H1 (cell line): ENCODE measurements around the gene DNA2. TPM values are rescaled to one million over a fixed set of nuclear protein-coding genes. Genes with fewer than 3 reads are reported as not detected.

Source experiments
- CTCF ChIA-PET: fragments of 300-600 bp; sonication (Branson Sonifier 250); formaldehyde crosslinking; loops from one replicate; lab custom pipeline; 2021; ENCODE audit not compliant: partially characterized antibody; lab: Charles Lee
- POLR2A ChIA-PET: fragments of 300-600 bp; sonication (Branson Sonifier 250); formaldehyde crosslinking; loops from one replicate; lab custom pipeline; 2021; ENCODE audit warnings: inconsistent platforms; ENCODE audit not compliant: partially characterized antibody; lab: Charles Lee
- DNase-seq, 2 experiments: peaks; one replicate each; pipeline versions ENCODE4 v3.0.0 to v3.0.0-alpha.2; 2010 to 2022; ENCODE audit warnings: low spot score in 2 of 2, low read depth in 1 of 2, mixed read lengths in 1 of 2
- FAIRE-seq: peaks from 2 replicates; lab custom pipeline; 2011; peaks lifted over from hg19 to GRCh38; lab: Jason Lieb, UNC
- H2AFZ ChIP-seq: 2 replicates; pipeline ENCODE4 v1.8.1; 2012; ENCODE audit warnings: low read length, inconsistent platforms
- H2AK5ac ChIP-seq: 2 replicates; pipeline ENCODE4 v1.6.1; 2013; ENCODE audit warnings: low read depth, low read length
- H2BK120ac ChIP-seq: replicated peaks from 2 replicates; pipeline ENCODE3; 2013; ENCODE audit warnings: low read depth, low read length, inconsistent platforms
- H2BK12ac ChIP-seq: 2 replicates; pipeline ENCODE4 v1.6.1; 2013; ENCODE audit warnings: low read depth, low read length
- H2BK15ac ChIP-seq: 2 replicates; pipeline ENCODE4 v1.6.1; 2013; ENCODE audit warnings: low read length
- H2BK20ac ChIP-seq: 2 replicates; pipeline ENCODE4 v1.6.1; 2013; ENCODE audit warnings: low read length
- H2BK5ac ChIP-seq: 2 replicates; pipeline ENCODE4 v1.6.1; 2013; ENCODE audit warnings: low read depth, low read length
- H3K14ac ChIP-seq: 2 replicates; pipeline ENCODE4 v1.6.1; 2013; ENCODE audit warnings: inconsistent platforms; ENCODE audit not compliant: insufficient read length
- H3K18ac ChIP-seq: 2 replicates; pipeline ENCODE4 v1.6.1; 2013; ENCODE audit warnings: low read length; ENCODE audit errors: extremely low read depth
- H3K23ac ChIP-seq: 2 replicates; pipeline ENCODE4 v1.6.1; 2013; ENCODE audit warnings: inconsistent platforms; ENCODE audit not compliant: insufficient read length
- H3K23me2 ChIP-seq: 2 replicates; pipeline ENCODE4 v1.6.1; 2013; ENCODE audit warnings: low read depth, low read length
- H3K27ac ChIP-seq: 2 replicates; pipeline ENCODE4 v1.6.1; 2011; ENCODE audit warnings: low read depth, low read length, inconsistent platforms
- H3K27me3 ChIP-seq, 4 experiments: replicated peaks in 1 of 4; 1 replicate in 1 of 4; 2 replicates in 3 of 4; pipeline versions ENCODE4 v1.6.1 to v1.8.1; 2011 to 2013; ENCODE audit warnings: low read length in 3 of 4, mild to moderate bottlenecking in 3 of 4, inconsistent platforms in 2 of 4, mixed read lengths in 2 of 4, moderate library complexity in 1 of 4; ENCODE audit not compliant: control insufficient read depth in 3 of 4, insufficient read depth in 3 of 4; ENCODE audit errors: extremely low read depth in 1 of 4
- H3K36me3 ChIP-seq, 4 experiments: 2 replicates each; pipeline versions ENCODE4 v1.6.1 to v1.8.1; 2011 to 2013; ENCODE audit warnings: mild to moderate bottlenecking in 4 of 4, low read length in 3 of 4, moderate library complexity in 2 of 4, control low read depth in 1 of 4, inconsistent platforms in 1 of 4; ENCODE audit not compliant: insufficient read depth in 4 of 4, control insufficient read depth in 2 of 4
- H3K4ac ChIP-seq: replicated peaks from 2 replicates; pipeline ENCODE3; 2013; ENCODE audit warnings: low read length, low read depth, mixed read lengths, inconsistent platforms; ENCODE audit not compliant: insufficient read length
- H3K4me1 ChIP-seq, 4 experiments: replicated peaks in 1 of 4; 1 replicate in 1 of 4; 2 replicates in 3 of 4; pipeline versions ENCODE4 v1.6.1 to v1.8.1; 2011 to 2013; ENCODE audit warnings: low read length in 3 of 4, inconsistent platforms in 2 of 4, mixed read lengths in 1 of 4; ENCODE audit not compliant: insufficient read depth in 4 of 4, control insufficient read depth in 3 of 4
- H3K4me2 ChIP-seq, 2 experiments: 2 replicates each; pipeline versions ENCODE4 v1.6.1 to v1.8.1; 2011 to 2013; ENCODE audit warnings: low read depth in 2 of 2, low read length in 2 of 2, control low read depth in 1 of 2, inconsistent platforms in 1 of 2, mild to moderate bottlenecking in 1 of 2; ENCODE audit not compliant: insufficient read depth in 1 of 2
- H3K4me3 ChIP-seq, 4 experiments: fragments of 200-600, 300-600 bp in 1 of 4; sonication (generic), shearing (Covaris generic), sonication (Bioruptor Twin) in 1 of 4; 2 replicates each; pipeline versions ENCODE4 v1.5.1 to v1.8.1; 2011 to 2016; ENCODE audit warnings: low read length in 4 of 4, low read depth in 3 of 4, control low read depth in 2 of 4, inconsistent platforms in 2 of 4, mild to moderate bottlenecking in 2 of 4, mixed read lengths in 1 of 4, moderate library complexity in 1 of 4; ENCODE audit not compliant: insufficient read depth in 2 of 4; ENCODE audit errors: extremely low read depth in 1 of 4
- H3K56ac ChIP-seq: replicated peaks from 2 replicates; pipeline ENCODE3; 2013; ENCODE audit warnings: low read depth, mild to moderate bottlenecking, mixed read lengths, low read length, inconsistent platforms; ENCODE audit not compliant: insufficient read length
- H3K79me1 ChIP-seq: 2 replicates; pipeline ENCODE4 v1.6.1; 2013; ENCODE audit warnings: low read depth, low read length, control low read depth
- H3K79me2 ChIP-seq, 2 experiments: 2 replicates each; pipeline versions ENCODE4 v1.6.1 to v1.8.1; 2012 to 2013; ENCODE audit warnings: low read length in 2 of 2, mild to moderate bottlenecking in 2 of 2, inconsistent platforms in 1 of 2; ENCODE audit not compliant: insufficient read depth in 2 of 2, control insufficient read depth in 1 of 2
- H3K9ac ChIP-seq, 4 experiments: replicated peaks in 1 of 4; 1 replicate in 1 of 4; 2 replicates in 3 of 4; pipeline versions ENCODE4 v1.6.1 to v1.8.1; 2011 to 2013; ENCODE audit warnings: low read depth in 3 of 4, low read length in 3 of 4, control low read depth in 2 of 4, mild to moderate bottlenecking in 2 of 4, moderate library complexity in 2 of 4, inconsistent platforms in 1 of 4; ENCODE audit errors: extremely low read depth in 1 of 4
- H3K9me3 ChIP-seq, 2 experiments: 2 replicates each; pipeline versions ENCODE4 v1.6.1 to v1.8.1; 2012 to 2013; ENCODE audit warnings: mild to moderate bottlenecking in 2 of 2, moderate library complexity in 2 of 2, control low read depth in 1 of 2, inconsistent platforms in 1 of 2, low read depth in 1 of 2, low read length in 1 of 2, mixed read lengths in 1 of 2; ENCODE audit not compliant: insufficient read depth in 2 of 2
- H4K20me1 ChIP-seq, 2 experiments: replicated peaks in 1 of 2; 2 replicates each; pipeline versions ENCODE3 to v1.8.1; 2011 to 2013; ENCODE audit warnings: inconsistent platforms in 2 of 2, low read length in 2 of 2, mild to moderate bottlenecking in 1 of 2; ENCODE audit not compliant: insufficient read depth in 2 of 2, control insufficient read depth in 1 of 2
- H4K5ac ChIP-seq: 2 replicates; pipeline ENCODE4 v1.6.1; 2013; ENCODE audit warnings: low read length, low read depth, mixed read lengths, inconsistent platforms; ENCODE audit not compliant: insufficient read length
- H4K8ac ChIP-seq: 2 replicates; pipeline ENCODE4 v1.8.0; 2013; ENCODE audit warnings: mild to moderate bottlenecking, moderate library complexity, low read length, inconsistent platforms; ENCODE audit not compliant: insufficient read depth; ENCODE audit errors: extremely low read depth
- H4K91ac ChIP-seq: replicated peaks from 2 replicates; pipeline ENCODE3; 2013; ENCODE audit warnings: low read length, mixed read lengths, inconsistent platforms; ENCODE audit not compliant: insufficient read length
- WGBS, 2 experiments: shearing (Covaris generic) in 1 of 2; methylation state at CpG; one replicate each; pipeline versions ENCODE4 v1.1.6 to v1.1.7; 2013 to 2015; ENCODE audit warnings: low lambda C conversion rate in 2 of 2, mixed read lengths in 2 of 2, inconsistent platforms in 1 of 2, low coverage in 1 of 2, missing lambda C conversion rate in 1 of 2; ENCODE audit not compliant: insufficient replicate concordance in 2 of 2, insufficient coverage in 1 of 2, insufficient read length in 1 of 2; ENCODE audit errors: extremely low coverage in 1 of 2, missing lambda C conversion rate in 1 of 2; 5-methylcytosine and 5-hydroxymethylcytosine counted together
- polyA plus RNA-seq, 7 experiments: library from polyadenylated mRNA; depleted of rRNA in 3 of 7; stranded (reverse) in 5 of 7; unstranded in 2 of 7; fragments of >200 nt in 5 of 7; fragments of 200-250 nt in 2 of 7; gene quantifications; 1 replicate in 5 of 7; 2 replicates in 1 of 7; 4 replicates in 1 of 7; pipeline versions ENCODE4 v1.2.1 to v1.2.3, GENCODE V29; 2011 to 2013; ENCODE audit warnings: missing spikeins in 2 of 7, mixed read lengths in 2 of 7
- total RNA-seq: library from RNA; stranded (reverse); fragmentation: NEBNext Ultra II Directional; extraction: Animal tissue kit (Norgen Biotek cat#: 25700); gene quantifications from 2 replicates; pipeline ENCODE4 v1.2.1, GENCODE V29; 2021

DNA2 gene
- total and polyA plus RNA-seq, 2 of the 8 experiments (the other 6 are each of a cell fraction or from before 2014, with no cell fraction given), result 16.0 to 57.9 TPM

DNA sequence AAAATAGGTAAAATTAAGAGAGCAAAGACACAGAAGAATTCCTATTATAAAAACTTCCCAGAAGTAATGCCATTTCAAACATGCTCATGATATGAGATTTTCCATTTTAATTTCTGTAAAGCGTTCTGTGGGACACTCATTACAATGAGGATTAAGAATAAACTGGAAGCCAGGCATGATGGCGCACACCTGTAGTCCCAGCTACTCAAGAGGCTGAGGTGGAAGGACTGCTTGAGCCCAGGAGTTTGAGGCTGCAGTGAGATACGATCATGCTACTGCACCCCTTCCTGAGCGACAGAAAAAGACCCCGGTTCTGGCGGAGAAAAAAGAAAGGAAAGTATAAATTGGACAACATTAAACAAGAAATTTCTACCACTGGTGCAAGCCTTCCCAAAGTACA is 1.5 kb downstream of the DNA2 start:
- H3K79me2 ChIP-seq, result peaks cover 6 to 37% of the 10 kb centered on the region in 2 experiments
- FAIRE-seq, result no peak
- no peaks in the 10 kb centered on the region for H3K23me2 ChIP-seq
- H3K14ac ChIP-seq, result no peak overlapping the region
- peaks cover 9 to 45% (median 18%) of the 10 kb centered on the region in 4 experiments; a peak in 7 of 8 replicates for H3K36me3 ChIP-seq
- no peak overlapping the region for H3K56ac ChIP-seq
- H3K4me3 ChIP-seq, result peak overlapping the region; percentile 74 to 98 (median 88)
- H2BK5ac ChIP-seq, result no peak overlapping the region
- no peak overlapping the region for H2AK5ac ChIP-seq
- no peak overlapping the region for H3K4ac ChIP-seq
- no peaks in the 10 kb centered on the region for H3K9me3 ChIP-seq
- no peak overlapping the region for H2BK20ac ChIP-seq
- H3K27me3 ChIP-seq, result peaks cover 0 to 2% (median 0%) of the 10 kb centered on the region in 4 experiments; a peak in 1 of 7 replicates
- no peak for DNase-seq
- no peaks in the 10 kb centered on the region for H3K79me1 ChIP-seq
- no peak overlapping the region for H2BK15ac ChIP-seq
- H3K4me1 ChIP-seq, result peaks cover 0 to 4% (median 1%) of the 10 kb centered on the region in 4 experiments; a peak in 4 of 7 replicates
- H4K91ac ChIP-seq, result no peak overlapping the region
- no peak overlapping the region for H3K27ac ChIP-seq
- 60% methylated on average over 6 of the region's 6 CpGs; no CpG with 5 or more reads in 1 of the 2 experiments for WGBS, 2 experiments
- H3K4me2 ChIP-seq, result peak overlapping the region; percentile 75 to 76
- H3K23ac ChIP-seq, result no peak overlapping the region
- peaks cover 0 to 2% of the 10 kb centered on the region in 2 experiments for H4K20me1 ChIP-seq
- no peak overlapping the region for H4K5ac ChIP-seq
- H4K8ac ChIP-seq, result no peak overlapping the region
- H2AFZ ChIP-seq, result no peak overlapping the region
- H2BK120ac ChIP-seq, result no peak overlapping the region
- peak overlapping the region; percentile 25 to 98 (median 90); a peak in 6 of 7 replicates for H3K9ac ChIP-seq
- no peak overlapping the region for H2BK12ac ChIP-seq
- no peak overlapping the region for H3K18ac ChIP-seq
- CTCF ChIA-PET, result interaction anchor here (0.5 to 0.6 kb wide), 2 partner anchors 9 to 83 kb away, joined by 3 read pairs; no protein-coding TSS in a partner anchor
- POLR2A ChIA-PET, result interaction anchor here (0.7 to 1.2 kb wide), 5 partner anchors 9 to 168 kb away, joined by 3 to 4 read pairs (median 3); partner anchors contain the start of gene RUFY2
